H1 (cell line): Measurements from ENCODE around the gene DSE. TPM values are rescaled to one million over a fixed set of nuclear protein-coding genes. Genes with fewer than 3 reads are reported as not detected.

Source experiments
- CTCF ChIA-PET: fragments of 300-600 bp; sonication (Branson Sonifier 250); formaldehyde crosslinking; loops from one replicate; lab custom pipeline; 2021; ENCODE audit not compliant: partially characterized antibody; lab: Charles Lee
- POLR2A ChIA-PET: fragments of 300-600 bp; sonication (Branson Sonifier 250); formaldehyde crosslinking; loops from one replicate; lab custom pipeline; 2021; ENCODE audit warnings: inconsistent platforms; ENCODE audit not compliant: partially characterized antibody; lab: Charles Lee
- DNase-seq, 2 experiments: peaks; one replicate each; pipeline versions ENCODE4 v3.0.0 to v3.0.0-alpha.2; 2010 to 2022; ENCODE audit warnings: low spot score in 2 of 2, low read depth in 1 of 2, mixed read lengths in 1 of 2
- FAIRE-seq: peaks from 2 replicates; lab custom pipeline; 2011; peaks lifted over from hg19 to GRCh38; lab: Jason Lieb, UNC
- H2AFZ ChIP-seq: 2 replicates; pipeline ENCODE4 v1.8.1; 2012; ENCODE audit warnings: low read length, inconsistent platforms
- H2AK5ac ChIP-seq: 2 replicates; pipeline ENCODE4 v1.6.1; 2013; ENCODE audit warnings: low read depth, low read length
- H2BK120ac ChIP-seq: replicated peaks from 2 replicates; pipeline ENCODE3; 2013; ENCODE audit warnings: low read depth, low read length, inconsistent platforms
- H2BK12ac ChIP-seq: 2 replicates; pipeline ENCODE4 v1.6.1; 2013; ENCODE audit warnings: low read depth, low read length
- H2BK15ac ChIP-seq: 2 replicates; pipeline ENCODE4 v1.6.1; 2013; ENCODE audit warnings: low read length
- H2BK20ac ChIP-seq: 2 replicates; pipeline ENCODE4 v1.6.1; 2013; ENCODE audit warnings: low read length
- H2BK5ac ChIP-seq: 2 replicates; pipeline ENCODE4 v1.6.1; 2013; ENCODE audit warnings: low read depth, low read length
- H3K14ac ChIP-seq: 2 replicates; pipeline ENCODE4 v1.6.1; 2013; ENCODE audit warnings: inconsistent platforms; ENCODE audit not compliant: insufficient read length
- H3K18ac ChIP-seq: 2 replicates; pipeline ENCODE4 v1.6.1; 2013; ENCODE audit warnings: low read length; ENCODE audit errors: extremely low read depth
- H3K23ac ChIP-seq: 2 replicates; pipeline ENCODE4 v1.6.1; 2013; ENCODE audit warnings: inconsistent platforms; ENCODE audit not compliant: insufficient read length
- H3K23me2 ChIP-seq: 2 replicates; pipeline ENCODE4 v1.6.1; 2013; ENCODE audit warnings: low read depth, low read length
- H3K27ac ChIP-seq: 2 replicates; pipeline ENCODE4 v1.6.1; 2011; ENCODE audit warnings: low read depth, low read length, inconsistent platforms
- H3K27me3 ChIP-seq, 4 experiments: replicated peaks in 1 of 4; 1 replicate in 1 of 4; 2 replicates in 3 of 4; pipeline versions ENCODE4 v1.6.1 to v1.8.1; 2011 to 2013; ENCODE audit warnings: low read length in 3 of 4, mild to moderate bottlenecking in 3 of 4, inconsistent platforms in 2 of 4, mixed read lengths in 2 of 4, moderate library complexity in 1 of 4; ENCODE audit not compliant: control insufficient read depth in 3 of 4, insufficient read depth in 3 of 4; ENCODE audit errors: extremely low read depth in 1 of 4
- H3K36me3 ChIP-seq, 4 experiments: 2 replicates each; pipeline versions ENCODE4 v1.6.1 to v1.8.1; 2011 to 2013; ENCODE audit warnings: mild to moderate bottlenecking in 4 of 4, low read length in 3 of 4, moderate library complexity in 2 of 4, control low read depth in 1 of 4, inconsistent platforms in 1 of 4; ENCODE audit not compliant: insufficient read depth in 4 of 4, control insufficient read depth in 2 of 4
- H3K4ac ChIP-seq: replicated peaks from 2 replicates; pipeline ENCODE3; 2013; ENCODE audit warnings: low read length, low read depth, mixed read lengths, inconsistent platforms; ENCODE audit not compliant: insufficient read length
- H3K4me1 ChIP-seq, 4 experiments: replicated peaks in 1 of 4; 1 replicate in 1 of 4; 2 replicates in 3 of 4; pipeline versions ENCODE4 v1.6.1 to v1.8.1; 2011 to 2013; ENCODE audit warnings: low read length in 3 of 4, inconsistent platforms in 2 of 4, mixed read lengths in 1 of 4; ENCODE audit not compliant: insufficient read depth in 4 of 4, control insufficient read depth in 3 of 4
- H3K4me2 ChIP-seq, 2 experiments: 2 replicates each; pipeline versions ENCODE4 v1.6.1 to v1.8.1; 2011 to 2013; ENCODE audit warnings: low read depth in 2 of 2, low read length in 2 of 2, control low read depth in 1 of 2, inconsistent platforms in 1 of 2, mild to moderate bottlenecking in 1 of 2; ENCODE audit not compliant: insufficient read depth in 1 of 2
- H3K4me3 ChIP-seq, 4 experiments: fragments of 200-600, 300-600 bp in 1 of 4; sonication (generic), shearing (Covaris generic), sonication (Bioruptor Twin) in 1 of 4; 2 replicates each; pipeline versions ENCODE4 v1.5.1 to v1.8.1; 2011 to 2016; ENCODE audit warnings: low read length in 4 of 4, low read depth in 3 of 4, control low read depth in 2 of 4, inconsistent platforms in 2 of 4, mild to moderate bottlenecking in 2 of 4, mixed read lengths in 1 of 4, moderate library complexity in 1 of 4; ENCODE audit not compliant: insufficient read depth in 2 of 4; ENCODE audit errors: extremely low read depth in 1 of 4
- H3K56ac ChIP-seq: replicated peaks from 2 replicates; pipeline ENCODE3; 2013; ENCODE audit warnings: low read depth, mild to moderate bottlenecking, mixed read lengths, low read length, inconsistent platforms; ENCODE audit not compliant: insufficient read length
- H3K79me1 ChIP-seq: 2 replicates; pipeline ENCODE4 v1.6.1; 2013; ENCODE audit warnings: low read depth, low read length, control low read depth
- H3K79me2 ChIP-seq, 2 experiments: 2 replicates each; pipeline versions ENCODE4 v1.6.1 to v1.8.1; 2012 to 2013; ENCODE audit warnings: low read length in 2 of 2, mild to moderate bottlenecking in 2 of 2, inconsistent platforms in 1 of 2; ENCODE audit not compliant: insufficient read depth in 2 of 2, control insufficient read depth in 1 of 2
- H3K9ac ChIP-seq, 4 experiments: replicated peaks in 1 of 4; 1 replicate in 1 of 4; 2 replicates in 3 of 4; pipeline versions ENCODE4 v1.6.1 to v1.8.1; 2011 to 2013; ENCODE audit warnings: low read depth in 3 of 4, low read length in 3 of 4, control low read depth in 2 of 4, mild to moderate bottlenecking in 2 of 4, moderate library complexity in 2 of 4, inconsistent platforms in 1 of 4; ENCODE audit errors: extremely low read depth in 1 of 4
- H3K9me3 ChIP-seq, 2 experiments: 2 replicates each; pipeline versions ENCODE4 v1.6.1 to v1.8.1; 2012 to 2013; ENCODE audit warnings: mild to moderate bottlenecking in 2 of 2, moderate library complexity in 2 of 2, control low read depth in 1 of 2, inconsistent platforms in 1 of 2, low read depth in 1 of 2, low read length in 1 of 2, mixed read lengths in 1 of 2; ENCODE audit not compliant: insufficient read depth in 2 of 2
- H4K20me1 ChIP-seq, 2 experiments: replicated peaks in 1 of 2; 2 replicates each; pipeline versions ENCODE3 to v1.8.1; 2011 to 2013; ENCODE audit warnings: inconsistent platforms in 2 of 2, low read length in 2 of 2, mild to moderate bottlenecking in 1 of 2; ENCODE audit not compliant: insufficient read depth in 2 of 2, control insufficient read depth in 1 of 2
- H4K5ac ChIP-seq: 2 replicates; pipeline ENCODE4 v1.6.1; 2013; ENCODE audit warnings: low read length, low read depth, mixed read lengths, inconsistent platforms; ENCODE audit not compliant: insufficient read length
- H4K8ac ChIP-seq: 2 replicates; pipeline ENCODE4 v1.8.0; 2013; ENCODE audit warnings: mild to moderate bottlenecking, moderate library complexity, low read length, inconsistent platforms; ENCODE audit not compliant: insufficient read depth; ENCODE audit errors: extremely low read depth
- H4K91ac ChIP-seq: replicated peaks from 2 replicates; pipeline ENCODE3; 2013; ENCODE audit warnings: low read length, mixed read lengths, inconsistent platforms; ENCODE audit not compliant: insufficient read length
- ATF3 ChIP-seq: IDR thresholded peaks from 2 replicates; pipeline ENCODE4 v1.6.1; 2011; ENCODE audit warnings: low read depth, mild to moderate bottlenecking, low read length; ENCODE audit not compliant: insufficient read depth
- CTCF ChIP-seq, 3 experiments: IDR thresholded peaks; 1 replicate in 2 of 3; 2 replicates in 1 of 3; pipeline versions ENCODE4 v1.5.1 to v1.6.1; 2011; ENCODE audit warnings: low read length in 3 of 3, mild to moderate bottlenecking in 3 of 3, inconsistent platforms in 2 of 3, low read depth in 1 of 3, moderate library complexity in 1 of 3; ENCODE audit not compliant: insufficient read depth in 1 of 3; ENCODE audit errors: control extremely low read depth in 1 of 3
- EP300 ChIP-seq, 2 experiments: IDR thresholded peaks; 1 replicate in 1 of 2; 2 replicates in 1 of 2; pipeline ENCODE4 v1.6.1; 2011 to 2012; ENCODE audit warnings: low read depth in 2 of 2, low read length in 2 of 2, mild to moderate bottlenecking in 2 of 2, borderline replicate concordance in 1 of 2, inconsistent platforms in 1 of 2, moderate library complexity in 1 of 2
- WGBS, 2 experiments: shearing (Covaris generic) in 1 of 2; methylation state at CpG; one replicate each; pipeline versions ENCODE4 v1.1.6 to v1.1.7; 2013 to 2015; ENCODE audit warnings: low lambda C conversion rate in 2 of 2, mixed read lengths in 2 of 2, inconsistent platforms in 1 of 2, low coverage in 1 of 2, missing lambda C conversion rate in 1 of 2; ENCODE audit not compliant: insufficient replicate concordance in 2 of 2, insufficient coverage in 1 of 2, insufficient read length in 1 of 2; ENCODE audit errors: extremely low coverage in 1 of 2, missing lambda C conversion rate in 1 of 2; 5-methylcytosine and 5-hydroxymethylcytosine counted together
- polyA plus RNA-seq, 7 experiments: library from polyadenylated mRNA; depleted of rRNA in 3 of 7; stranded (reverse) in 5 of 7; unstranded in 2 of 7; fragments of >200 nt in 5 of 7; fragments of 200-250 nt in 2 of 7; gene quantifications; 1 replicate in 5 of 7; 2 replicates in 1 of 7; 4 replicates in 1 of 7; pipeline versions ENCODE4 v1.2.1 to v1.2.3, GENCODE V29; 2011 to 2013; ENCODE audit warnings: missing spikeins in 2 of 7, mixed read lengths in 2 of 7
- total RNA-seq: library from RNA; stranded (reverse); fragmentation: NEBNext Ultra II Directional; extraction: Animal tissue kit (Norgen Biotek cat#: 25700); gene quantifications from 2 replicates; pipeline ENCODE4 v1.2.1, GENCODE V29; 2021

DSE gene
- total and polyA plus RNA-seq, 2 of the 8 experiments (the other 6 are each of a cell fraction or from before 2014, with no cell fraction given) = 32.5 to 94.4 TPM

- Histone ChIP-seq H4K5ac (no peak overlapping the region), H2AFZ (no peak overlapping the region), H4K20me1 (no peaks in the 10 kb centered on the region), H2AK5ac (no peak overlapping the region), H2BK5ac (no peak overlapping the region), H3K27me3 (no peaks in the 10 kb centered on the region), H3K36me3 (no peaks in the 10 kb centered on the region), H3K4me1 (0 out of 7 replicates have a peak, but pooled peaks cover 0 to 2% (median 0%) of the 10 kb centered on the region in 4 experiments), H3K56ac (no peak overlapping the region), H2BK15ac (no peak overlapping the region), H3K4ac (no peak overlapping the region), H3K23ac (no peak overlapping the region), H3K27ac (no peak overlapping the region), H4K8ac (no peak overlapping the region), H3K9me3 (no peaks in the 10 kb centered on the region), H2BK12ac (no peak overlapping the region), H3K14ac (no peak overlapping the region), H3K23me2 (no peaks in the 10 kb centered on the region), H3K79me1 (no peaks in the 10 kb centered on the region), H3K4me3 (no peak overlapping the region), H3K9ac (no peak overlapping the region), H2BK20ac (no peak overlapping the region), H3K79me2 (no peaks in the 10 kb centered on the region), H4K91ac (no peak overlapping the region), H3K18ac (no peak overlapping the region), H3K4me2 (no peak overlapping the region), H2BK120ac (no peak overlapping the region)
- ChIA-PET POLR2A (interaction anchor here (0.9 to 1.0 kb wide), 2 partner anchors 18 to 89 kb away, joined by 3 read pairs; no protein-coding TSS in a partner anchor), CTCF (interaction anchor here (0.5 to 4.7 kb wide), 42 partner anchors 8 to 252 kb away, joined by 3 to 39 read pairs (median 4); partner anchors contain the start of genes CALHM4, CALHM5 and CALHM6)
- FAIRE-seq (no peak), DNase-seq (no peak)
- 100% methylated on average over 1 of the region's 1 CpG; no CpG with 5 or more reads in 1 of the 2 experiments for WGBS, 2 experiments
- TF ChIP-seq EP300 (IDR thresholded peaks at IDR 0.05; ENCODE audit: borderline replicate concordance in 1 of 2, low read depth in 2 of 2, low read length in 2 of 2) (no peak), ATF3 (no peak), CTCF (IDR thresholded peaks at IDR 0.05; ENCODE audit: control extremely low read depth in 1 of 3, insufficient read depth in 1 of 3, low read depth in 1 of 3, low read length in 3 of 3) (no peak)
Measured at GRCh38 chr6:116444575-116444974, 73.8 kb downstream of the DSE start.
